Loucy (cell line): ENCODE data around the gene ERCC3.

Experiments
- CTCF ChIP-seq: fragments of 200-600 bp; sonication (generic); conservative IDR thresholded peaks from 2 replicates; pipeline ENCODE4 v1.5.1; 2014; ENCODE audit warnings: mild to moderate bottlenecking, antibody characterized with exemption, low read length
- EZH2phosphoT487 ChIP-seq: fragments of 200-600 bp; IDR thresholded peaks from 2 replicates; pipeline ENCODE4 v1.6.1; 2018; ENCODE audit warnings: antibody characterized with exemption, mild to moderate bottlenecking, moderate library complexity, borderline replicate concordance

- TF ChIP-seq EZH2phosphoT487 (no peak), CTCF (no peak)
Observed at GRCh38 chr2:127255721-127256120, 38.2 kb downstream of the ERCC3 start.
